Measurements from ENCODE around the gene ADM2.

DNA sequence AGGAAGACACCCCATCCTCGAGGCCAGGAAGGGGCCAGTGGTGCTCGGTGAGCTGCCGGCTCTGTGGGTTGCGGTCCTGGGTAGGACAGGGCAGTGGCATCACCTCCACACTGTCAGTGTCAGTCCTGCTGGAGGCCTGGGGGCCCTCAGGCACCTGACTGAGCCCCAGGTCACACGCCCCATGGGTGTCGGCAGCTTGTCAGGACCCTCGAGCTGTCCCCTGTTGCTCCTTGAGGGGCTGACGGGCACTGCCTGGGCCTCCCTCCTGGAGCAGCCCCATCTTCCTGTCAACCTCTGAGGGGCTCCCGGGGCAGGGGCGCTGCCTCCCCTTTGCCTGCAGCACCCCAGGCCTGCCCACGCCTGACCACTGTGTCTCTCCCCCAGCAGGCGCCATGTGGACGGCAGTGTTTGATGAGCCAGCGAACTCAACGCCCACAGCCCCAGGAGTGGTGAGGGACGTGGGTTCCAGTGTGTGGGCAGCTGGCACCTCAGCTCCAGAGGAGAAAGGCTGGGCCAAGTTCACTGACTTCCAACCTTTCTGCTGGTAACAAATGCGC is 42.0 kb upstream of the ADM2 start:
- TF ChIP-seq, protein P1, sequence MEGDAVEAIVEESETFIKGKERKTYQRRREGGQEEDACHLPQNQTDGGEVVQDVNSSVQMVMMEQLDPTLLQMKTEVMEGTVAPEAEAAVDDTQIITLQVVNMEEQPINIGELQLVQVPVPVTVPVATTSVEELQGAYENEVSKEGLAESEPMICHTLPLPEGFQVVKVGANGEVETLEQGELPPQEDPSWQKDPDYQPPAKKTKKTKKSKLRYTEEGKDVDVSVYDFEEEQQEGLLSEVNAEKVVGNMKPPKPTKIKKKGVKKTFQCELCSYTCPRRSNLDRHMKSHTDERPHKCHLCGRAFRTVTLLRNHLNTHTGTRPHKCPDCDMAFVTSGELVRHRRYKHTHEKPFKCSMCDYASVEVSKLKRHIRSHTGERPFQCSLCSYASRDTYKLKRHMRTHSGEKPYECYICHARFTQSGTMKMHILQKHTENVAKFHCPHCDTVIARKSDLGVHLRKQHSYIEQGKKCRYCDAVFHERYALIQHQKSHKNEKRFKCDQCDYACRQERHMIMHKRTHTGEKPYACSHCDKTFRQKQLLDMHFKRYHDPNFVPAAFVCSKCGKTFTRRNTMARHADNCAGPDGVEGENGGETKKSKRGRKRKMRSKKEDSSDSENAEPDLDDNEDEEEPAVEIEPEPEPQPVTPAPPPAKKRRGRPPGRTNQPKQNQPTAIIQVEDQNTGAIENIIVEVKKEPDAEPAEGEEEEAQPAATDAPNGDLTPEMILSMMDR (IDR thresholded peaks at IDR 0.05), result no peak
- TF ChIP-seq POLR2AphosphoS5 (IDR thresholded peaks at IDR 0.05), result no peak

All from esophagus muscularis mucosa (tissue), 3 donors.